GM18867 (cell line): ENCODE data around the gene NKG7.

ENCODE experiments used
- ATAC-seq: cut with Tn5 transposase; IDR thresholded peaks from one replicate; pipeline ENCODE4 v1.9.1; 2021; ENCODE audit warnings: mild to moderate bottlenecking, moderate library complexity; ENCODE audit not compliant: unreplicated experiment

The NKG7 gene

GRCh38 chr19:51364200-51365106 lies 8.0 kb downstream of the NKG7 start:
- ATAC-seq: no peak

DNA sequence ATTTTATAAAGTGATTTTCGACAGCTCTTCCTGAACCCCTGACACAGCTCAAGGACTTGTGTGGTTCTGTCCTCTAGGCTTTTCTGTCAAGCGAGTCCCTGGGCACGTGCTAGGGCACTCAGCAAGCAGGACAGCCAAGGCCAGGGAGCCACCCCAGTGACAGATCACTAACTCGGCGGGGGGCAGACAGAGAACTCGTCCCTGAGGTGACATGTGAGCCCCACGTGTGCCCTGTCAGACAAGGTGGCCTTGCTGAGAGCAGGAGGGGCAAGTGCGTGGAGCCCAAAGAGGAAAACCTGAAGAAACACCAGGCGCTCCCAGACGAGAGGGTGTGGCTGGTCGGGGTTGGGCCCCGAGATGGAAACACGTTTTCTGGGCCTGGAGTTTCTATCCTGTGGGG lies 11.2 kb downstream of the NKG7 start:
- ATAC-seq: no peak

DNA sequence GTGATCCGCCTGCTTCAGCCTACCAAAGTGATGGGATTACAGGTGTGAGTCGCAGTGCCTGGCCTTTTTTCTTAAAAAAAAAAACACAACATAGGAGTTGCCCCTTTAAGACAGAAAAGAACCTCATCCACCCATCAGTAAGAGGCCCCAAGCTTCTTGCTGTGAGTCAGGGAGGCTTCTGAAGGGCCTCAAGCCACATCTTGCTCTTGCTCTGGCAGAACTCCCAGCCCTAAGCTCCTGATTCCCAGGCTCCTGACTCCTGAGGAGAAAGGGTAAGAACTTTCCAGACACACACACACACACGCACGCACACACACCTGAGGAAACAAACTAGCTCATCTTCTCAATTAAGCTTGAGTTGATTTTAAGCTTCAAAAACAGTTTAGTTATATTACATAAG lies 13.2 kb downstream of the NKG7 start:
- ATAC-seq: no peak

GRCh38 chr19:51357952-51358351 lies 14.5 kb downstream of the NKG7 start:
- ATAC-seq: no peak

DNA sequence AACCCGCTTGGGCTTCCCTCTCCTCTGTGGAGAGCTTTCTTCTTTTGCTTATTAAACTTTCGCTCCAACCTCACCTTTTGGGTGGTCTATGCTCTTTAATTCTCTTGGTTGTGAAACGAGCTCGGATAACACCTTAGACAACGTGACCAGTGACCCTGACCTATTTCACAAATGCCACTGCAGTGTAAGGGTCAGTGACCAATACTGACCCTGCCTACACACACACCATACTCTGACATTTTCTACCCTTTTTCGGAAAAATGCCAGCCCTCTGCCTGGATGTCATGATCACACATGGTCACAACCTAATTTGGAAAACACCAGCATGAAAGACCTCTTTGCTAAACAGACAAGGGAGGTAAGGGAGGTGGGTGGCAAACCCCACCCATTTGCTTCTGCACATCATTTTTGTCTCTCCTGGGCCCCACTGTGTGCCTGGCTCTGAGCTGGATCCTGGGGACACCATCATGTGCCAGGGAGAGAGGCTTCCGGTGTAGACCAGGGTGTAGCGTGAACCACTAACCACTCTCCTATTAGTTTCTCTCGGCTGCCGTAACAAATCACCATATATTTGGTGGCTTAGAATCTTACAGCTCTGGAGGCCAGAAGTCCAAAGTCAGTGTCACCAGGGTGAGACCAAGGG lies 16.2 kb downstream of the NKG7 start:
- ATAC-seq: no peak

DNA sequence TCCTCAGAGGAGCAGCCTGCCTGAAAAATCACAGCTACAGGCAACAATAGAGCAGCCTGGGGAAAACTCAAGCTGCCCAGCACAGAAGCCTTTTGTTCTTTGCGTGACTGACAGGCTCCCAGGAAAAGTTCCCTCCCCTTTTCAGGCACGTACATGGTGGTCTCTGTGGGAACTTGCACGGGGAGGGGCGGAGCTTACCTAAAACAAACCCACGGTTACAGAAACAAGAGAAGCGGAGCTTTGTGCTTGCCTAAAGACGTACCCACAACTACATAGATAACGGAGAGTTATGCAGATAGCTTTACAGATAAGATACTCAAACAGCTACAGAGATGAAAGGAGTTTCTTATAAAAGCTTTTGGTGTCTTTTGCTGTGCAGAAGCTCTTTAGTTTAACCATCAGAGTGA lies 17.7 kb downstream of the NKG7 start:
- no peak for ATAC-seq

- ATAC-seq: no peak
These were observed 18.2 kb downstream of the NKG7 start for GRCh38 chr19:51354103-51354741.

DNA sequence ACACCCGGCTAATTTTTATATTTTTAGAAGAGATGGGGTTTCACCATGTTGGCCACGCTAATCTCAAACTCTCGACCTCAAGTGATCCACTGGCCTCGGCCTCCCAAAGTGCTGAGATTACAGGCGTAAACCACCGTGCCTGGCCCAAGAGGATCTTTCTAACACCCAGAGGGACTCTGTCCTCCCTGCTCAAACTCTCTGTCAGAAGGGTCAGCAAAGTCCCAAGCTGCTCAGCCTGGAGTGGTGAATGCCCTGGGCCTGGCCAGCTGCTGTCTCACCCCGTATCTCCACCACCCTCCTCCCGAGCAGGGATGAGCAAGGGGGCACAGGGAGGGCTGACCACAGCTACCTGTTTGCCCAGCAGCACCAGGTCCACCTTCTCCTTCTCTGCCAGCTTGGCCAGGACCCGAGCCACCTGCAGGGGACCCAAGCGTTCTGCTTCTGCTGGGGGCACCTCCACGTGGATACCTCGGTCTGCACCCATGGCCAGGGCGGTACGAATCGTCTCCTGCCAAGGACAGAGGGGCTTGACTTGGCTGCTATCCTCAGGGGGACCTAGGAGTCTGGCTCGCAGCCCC lies 19.6 kb downstream of the NKG7 start:
- no peak for ATAC-seq

DNA sequence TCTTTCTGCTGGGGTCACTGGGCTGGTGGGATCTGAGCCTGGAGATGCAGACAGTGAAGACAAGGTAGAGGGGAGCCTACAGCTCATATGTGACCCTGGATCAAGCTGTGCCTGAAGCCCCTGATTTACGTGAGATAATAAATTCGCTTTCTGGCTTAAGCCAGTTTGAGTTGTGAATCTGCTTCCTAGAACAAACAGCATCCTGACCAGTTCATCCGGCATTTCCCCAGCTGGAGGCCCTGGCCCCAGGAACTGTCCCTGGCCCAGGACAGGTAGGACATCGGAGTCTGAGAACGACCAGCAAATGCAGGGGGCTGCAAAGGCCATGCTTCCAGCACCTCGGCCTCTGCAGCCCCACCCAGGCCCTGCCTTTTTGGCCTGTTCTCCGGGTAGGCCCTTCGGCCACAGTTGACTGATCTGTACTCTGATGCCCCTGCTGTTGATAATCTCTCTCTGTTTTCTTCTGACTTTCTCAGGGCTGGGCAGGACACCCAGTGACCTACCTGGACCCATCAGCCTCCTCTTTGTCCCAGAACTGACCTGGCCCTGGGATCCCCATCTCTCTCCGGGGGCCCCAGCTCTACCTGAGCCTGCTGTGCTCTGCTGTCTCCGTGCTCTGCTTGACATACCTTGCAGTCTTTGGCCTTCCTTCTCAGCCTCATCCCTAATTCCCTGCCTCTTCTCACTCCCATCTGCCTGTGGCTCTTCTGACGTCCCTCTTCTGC lies 21.0 kb downstream of the NKG7 start:
- ATAC-seq: no peak

DNA sequence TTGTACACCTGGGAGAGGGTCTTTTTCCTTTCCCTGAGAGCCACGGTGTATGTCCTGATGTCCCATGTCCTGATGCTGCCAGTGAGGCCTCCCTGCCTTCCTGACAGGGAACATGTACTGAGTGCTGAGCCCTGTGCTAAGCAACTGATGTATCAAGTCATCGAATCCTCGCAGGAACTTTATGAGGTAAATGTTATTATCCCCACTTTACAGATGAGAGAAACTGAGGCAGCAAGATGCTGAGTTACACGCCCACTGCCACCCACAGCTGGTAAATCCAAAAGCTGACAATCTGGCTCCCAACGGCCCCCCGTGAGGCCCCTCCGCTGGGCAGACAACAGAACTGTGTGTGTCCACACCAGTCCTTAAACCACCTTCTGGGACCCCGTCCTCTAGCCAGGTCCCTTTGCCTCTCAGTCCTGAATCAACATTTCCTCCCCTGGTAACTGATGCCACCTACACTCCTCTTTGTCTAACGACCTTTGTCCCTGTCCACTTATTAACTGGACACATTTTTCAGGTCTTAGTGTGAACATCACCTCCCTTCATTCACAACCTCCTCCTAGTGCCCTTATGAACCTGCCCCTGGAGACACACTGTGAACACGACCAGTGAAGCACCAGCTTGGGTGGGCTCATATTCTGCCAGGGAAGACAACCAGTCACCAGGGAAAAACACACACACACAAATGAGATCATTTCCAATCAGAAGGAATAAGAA lies 25.1 kb downstream of the NKG7 start:
- ATAC-seq: no peak

DNA sequence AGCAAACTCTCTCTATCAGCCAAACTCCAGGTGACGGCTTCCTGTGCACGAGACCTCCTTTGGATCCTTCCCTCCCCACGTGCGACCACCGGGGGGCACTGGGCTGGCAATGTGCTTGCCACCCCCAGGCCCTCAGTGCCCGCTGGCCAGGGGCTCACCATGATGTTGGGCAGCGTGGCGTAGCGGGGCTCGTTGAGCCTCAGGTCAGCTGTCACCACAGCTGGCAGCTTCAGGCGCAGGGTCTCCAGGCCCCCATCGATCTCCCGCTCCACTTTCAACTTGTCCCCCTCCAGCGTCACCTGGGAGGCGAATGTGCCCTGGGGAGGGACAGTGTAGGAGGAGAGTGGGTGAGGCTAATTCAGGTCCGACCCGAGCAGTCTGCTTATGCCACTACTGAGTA lies 25.7 kb downstream of the NKG7 start:
- ATAC-seq: no peak

GRCh38 chr19:51345076-51345620 lies 27.3 kb downstream of the NKG7 start:
- ATAC-seq: no peak

DNA sequence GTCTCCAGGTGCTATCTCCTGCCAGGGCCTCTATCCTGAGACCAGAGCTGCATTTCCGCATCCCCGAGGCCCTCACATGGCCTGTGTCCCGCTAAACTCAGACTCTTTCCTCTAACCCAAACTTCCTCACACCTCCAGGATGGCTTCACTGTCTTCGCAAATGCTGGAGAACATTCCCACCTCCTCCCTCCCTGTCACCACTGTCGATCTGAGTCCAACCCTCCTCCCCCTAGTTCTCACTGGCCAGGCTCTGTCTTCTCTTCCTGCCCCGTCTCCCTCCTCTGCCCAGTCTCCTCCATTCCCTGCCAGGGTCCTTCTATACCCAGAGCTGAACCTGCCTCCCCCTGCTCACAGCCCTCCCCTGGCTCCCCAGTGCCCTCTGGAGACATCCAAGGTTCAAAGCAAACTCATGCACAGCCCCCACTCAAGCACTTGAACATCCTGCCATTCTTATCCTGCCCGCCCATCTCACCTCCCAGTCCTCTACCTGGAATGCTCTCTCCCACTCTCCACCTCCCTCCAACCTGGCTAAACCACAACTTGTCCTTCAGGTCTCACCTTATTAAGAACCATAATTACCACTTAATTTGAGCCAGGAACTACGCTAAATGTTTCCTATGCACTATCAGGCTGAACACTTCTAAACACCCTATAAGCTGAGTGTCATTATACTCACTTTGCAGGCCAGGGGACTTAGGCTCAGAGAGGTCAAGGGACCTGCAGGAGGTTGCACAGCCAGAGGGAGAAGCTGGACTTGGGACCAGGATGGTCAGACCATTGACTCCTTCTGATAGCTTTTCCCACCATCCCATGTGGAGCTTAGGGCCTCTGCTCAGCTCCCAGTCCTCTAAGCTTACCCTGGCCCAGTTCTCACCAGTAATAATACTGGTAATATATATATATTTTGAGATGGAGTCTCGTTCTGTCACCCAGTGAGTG lies 29.6 kb downstream of the NKG7 start:
- no peak for ATAC-seq

DNA sequence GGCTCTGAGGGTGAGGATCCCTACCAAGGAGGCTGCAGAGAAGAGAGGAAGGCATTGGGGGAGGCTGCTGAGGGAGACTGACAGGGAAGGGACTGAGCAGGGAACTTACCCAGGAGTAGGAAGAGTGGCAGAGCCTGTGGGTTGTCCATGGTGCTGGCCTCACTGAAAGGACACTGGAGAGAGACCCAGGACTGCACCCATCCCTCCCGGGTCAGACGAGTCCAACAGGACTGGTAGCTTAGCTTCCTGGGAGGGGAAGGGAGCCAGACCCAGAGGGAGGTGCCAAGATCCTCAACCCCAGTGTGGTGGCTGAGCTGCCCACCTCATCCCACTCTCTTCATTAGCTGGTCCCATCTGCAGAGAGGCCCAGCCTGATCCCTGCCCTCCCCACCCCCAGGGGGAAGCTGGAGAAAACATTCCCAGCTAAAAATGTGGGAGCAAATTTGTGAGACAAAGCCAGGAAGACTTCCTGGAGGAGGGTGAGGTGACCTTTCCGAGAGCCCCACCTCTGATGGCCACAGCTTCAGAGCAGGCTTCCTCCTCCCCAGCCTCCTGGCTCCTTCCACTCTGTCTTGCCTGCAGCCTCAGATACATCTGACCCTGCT lies 30.4 kb downstream of the NKG7 start, which contains the start of gene VSIG10L:
Gene VSIG10L, minus strand, starts transcription at position 164 of the 605 bp plus-strand sequence. Its CDS starts 15 bp downstream, at position 149.
- no peak for ATAC-seq

GRCh38 chr19:51341066-51341465 lies 31.4 kb downstream of the NKG7 start:
- ATAC-seq: no peak

DNA sequence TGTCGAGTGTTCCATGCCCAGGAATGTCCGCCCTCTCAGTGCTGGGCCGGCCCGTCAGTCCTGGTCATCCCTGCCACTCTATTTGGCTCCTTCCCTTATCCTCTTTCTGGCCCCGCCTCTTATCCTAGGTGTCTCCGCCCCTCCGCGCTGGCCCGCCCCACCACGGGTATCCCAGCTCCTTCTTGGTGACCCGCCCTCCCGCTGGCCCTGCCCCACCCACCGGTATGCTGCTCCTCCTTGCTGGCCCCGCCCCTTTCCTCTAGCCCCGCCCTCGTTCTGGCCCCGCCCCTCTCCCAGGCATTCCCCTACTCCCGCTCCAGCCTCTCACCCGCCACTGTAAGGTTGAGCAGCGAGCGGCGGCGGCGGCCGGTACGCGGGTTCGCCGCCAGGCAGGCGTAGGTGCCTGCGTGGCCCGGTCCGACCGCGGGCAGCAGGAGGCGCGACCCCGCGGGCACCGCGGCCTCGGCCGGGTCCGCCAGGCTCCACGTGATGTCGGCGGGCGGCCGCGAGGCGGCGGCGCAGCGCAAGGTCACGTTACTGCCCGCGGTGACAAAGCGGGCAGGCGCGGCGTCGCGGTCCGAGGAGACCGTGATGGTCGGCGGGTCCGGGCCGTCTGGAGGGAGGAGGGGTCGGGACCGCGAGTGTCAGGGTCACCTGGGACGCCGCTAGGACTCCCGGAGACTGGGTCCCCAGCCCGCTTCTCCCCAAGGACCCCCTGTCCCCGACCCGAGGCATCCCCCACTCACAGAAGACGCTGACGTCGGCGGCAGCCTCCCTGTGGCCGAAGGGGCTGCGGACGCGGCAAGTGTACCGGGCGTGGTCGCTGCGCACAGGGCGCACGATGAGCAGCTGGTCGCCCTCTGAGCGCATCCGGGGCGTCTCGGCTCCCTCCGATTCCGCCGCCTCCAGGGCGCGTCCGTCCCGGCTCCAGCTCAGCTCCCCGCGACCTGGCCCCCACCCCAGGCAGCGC lies 32.5 kb downstream of the NKG7 start:
- peak; percentile 63 for ATAC-seq

DNA sequence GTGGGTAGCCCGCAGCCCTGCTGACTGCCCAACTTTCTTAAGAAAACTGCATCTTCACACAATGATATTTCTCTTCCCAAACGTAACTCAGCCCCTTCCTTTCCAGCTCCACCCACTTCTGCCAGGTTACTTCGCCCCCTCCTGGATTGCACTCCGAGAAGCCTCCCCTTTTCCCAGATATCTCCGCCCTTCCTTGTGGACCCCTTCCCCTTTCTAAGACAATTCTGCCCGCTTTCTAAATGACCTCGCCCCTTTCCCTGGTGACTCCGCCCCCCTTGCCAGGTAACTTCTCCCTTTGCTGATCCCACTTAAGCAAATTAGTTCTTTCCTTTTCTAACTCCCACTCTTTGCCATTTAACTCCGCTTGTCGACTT lies 33.2 kb downstream of the NKG7 start:
- peak; percentile 1 for ATAC-seq
